K562 (cell line): Measurements from ENCODE around the gene SLC22A23. TPM values are rescaled to one million over a fixed set of nuclear protein-coding genes. Genes with fewer than 3 reads are reported as not detected.

Experiments
- ETS1 ChIP-seq: conservative IDR thresholded peaks from 2 replicates; pipeline ENCODE4 v1.6.1; 2011; ENCODE audit warnings: low read depth, mild to moderate bottlenecking, low read length; ENCODE audit not compliant: control insufficient read depth
- HLTF ChIP-seq: fragments of 450-650 bp; IDR thresholded peaks from 2 replicates; pipeline ENCODE4 v1.6.1; 2016
- KAT2B ChIP-seq: IDR thresholded peaks from one replicate; pipeline ENCODE4 v1.6.1; 2012; ENCODE audit warnings: low read depth, mild to moderate bottlenecking, control low read depth, inconsistent platforms, low read length, moderate library complexity
- MCM2 ChIP-seq: fragments of 450-650 bp; IDR thresholded peaks from 2 replicates; pipeline ENCODE4 v1.6.1; 2017; ENCODE audit warnings: low read depth, mild to moderate bottlenecking
- RBM39 ChIP-seq: fragments of 200-400 bp; formaldehyde crosslinking; optimal IDR thresholded peaks from 2 replicates; pipeline ENCODE3; 2018; ENCODE audit warnings: low read depth, low read length
- RFX5 ChIP-seq: IDR thresholded peaks from 2 replicates; pipeline ENCODE4 v1.6.1; 2011; ENCODE audit warnings: low read depth, mild to moderate bottlenecking, improper control_type of control experiment, low read length
- SRF ChIP-seq, 2 experiments: fragments of 250-450, 450-650 bp in 1 of 2; sonication (Bioruptor Pico) in 1 of 2; sonication (generic) in 1 of 2; formaldehyde crosslinking; IDR thresholded peaks; 2 replicates each; pipeline versions ENCODE4 v1.5.0 to v1.5.1; 2020 to 2022; ENCODE audit warnings: mild to moderate bottlenecking in 1 of 2, missing genetic modification reagents in 1 of 2
- ZBED1 ChIP-seq: IDR thresholded peaks from 2 replicates; pipeline ENCODE4 v1.6.1; 2014
- ZNF143 ChIP-seq: sonication (generic); formaldehyde crosslinking; IDR thresholded peaks from 2 replicates; pipeline ENCODE4 v1.9.0; 2022; ENCODE audit warnings: mild to moderate bottlenecking, missing genetic modification reagents
- ZNF217 ChIP-seq: sonication (generic); formaldehyde crosslinking; IDR thresholded peaks from 2 replicates; pipeline ENCODE4 v1.8.0; 2022; ENCODE audit warnings: mild to moderate bottlenecking, missing genetic modification reagents
- ZNF609 ChIP-seq: sonication (generic); formaldehyde crosslinking; IDR thresholded peaks from 2 replicates; pipeline ENCODE4 v1.8.1; 2023; ENCODE audit warnings: missing genetic modification reagents, mild to moderate bottlenecking, borderline replicate concordance
- polyA plus RNA-seq, 8 experiments: library from polyadenylated mRNA; depleted of rRNA in 4 of 8; stranded (reverse) in 5 of 8; unstranded in 3 of 8; fragments of >200 nt; fragmentation: Nextera tagmentation in 2 of 8; fragmentation: Illumina TruSeq in 1 of 8; extraction: Ambion mirVana in 2 of 8; extraction: Trizol in 1 of 8; gene quantifications; 2 replicates each; pipeline versions ENCODE4 v1.2.1 to v1.2.3, GENCODE V29; 2011 to 2014; ENCODE audit warnings: inconsistent platforms in 1 of 8, missing spikeins in 1 of 8
- total RNA-seq, 7 experiments: library from RNA; depleted of rRNA in 6 of 7; stranded (reverse); fragments of >200 nt in 6 of 7; fragmentation: Illumina TruSeq in 2 of 7; extraction: Trizol in 2 of 7; gene quantifications; 2 replicates each; pipeline versions ENCODE4 v1.2.1 to v1.2.3, GENCODE V29; 2011 to 2021; ENCODE audit warnings: low replicate concordance in 1 of 7
- TF ChIP-seq, protein P1 (sequence below): fragments of 150-350 bp; conservative IDR thresholded peaks from 2 replicates; pipeline ENCODE4 v1.6.1; 2014; ENCODE audit warnings: low read length
- TF ChIP-seq, protein P2 (sequence below): fragments of 250-450 bp; sonication (Bioruptor Pico); IDR thresholded peaks from 2 replicates; pipeline ENCODE4 v1.4.0; 2020; ENCODE audit warnings: borderline replicate concordance
- TF ChIP-seq, protein P3 (sequence below): fragments of 250-450 bp; sonication (Bioruptor Pico); IDR thresholded peaks from 2 replicates; pipeline ENCODE4 v1.8.0; 2022; ENCODE audit warnings: moderate library complexity, mild to moderate bottlenecking, inconsistent platforms

SLC22A23 gene
- total and polyA plus RNA-seq, 9 of the 15 experiments (the other 6 are each of a cell fraction or from before 2014, with no cell fraction given): 0.30 to 8.7 (median 2.5) TPM

DNA sequence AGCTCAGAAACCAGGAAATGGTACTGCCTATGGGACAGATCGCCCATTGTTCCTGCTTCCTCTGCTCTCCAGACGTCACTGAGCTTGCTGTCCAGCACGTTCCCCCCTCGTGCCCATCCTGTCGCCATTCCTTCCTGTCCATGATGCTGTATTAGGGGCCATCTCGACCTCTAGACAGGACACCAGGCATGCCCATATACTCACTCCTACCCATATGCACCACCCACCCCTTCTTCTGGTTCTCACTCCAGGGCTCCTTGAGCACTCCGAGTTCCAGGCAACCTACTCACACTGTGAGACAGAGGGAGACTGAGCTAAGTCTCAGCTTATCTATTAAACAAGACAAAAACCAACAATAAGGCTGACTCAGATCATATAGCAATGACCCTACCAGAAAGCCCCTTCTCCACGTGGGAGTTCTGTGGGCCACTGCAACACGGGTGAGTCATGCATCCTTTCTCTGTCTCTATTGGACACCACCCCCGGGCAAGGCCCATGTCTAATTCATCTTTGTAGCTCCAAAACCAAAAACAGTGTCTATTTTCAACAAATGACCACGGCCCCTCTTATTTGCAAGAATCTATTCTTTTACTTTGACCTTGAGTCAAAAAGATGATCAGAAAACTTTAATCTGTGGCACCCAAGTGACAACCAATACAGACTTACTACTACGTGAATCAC, 132.4 kb downstream of the SLC22A23 start (continued):
- TF ChIP-seq, protein P1, sequence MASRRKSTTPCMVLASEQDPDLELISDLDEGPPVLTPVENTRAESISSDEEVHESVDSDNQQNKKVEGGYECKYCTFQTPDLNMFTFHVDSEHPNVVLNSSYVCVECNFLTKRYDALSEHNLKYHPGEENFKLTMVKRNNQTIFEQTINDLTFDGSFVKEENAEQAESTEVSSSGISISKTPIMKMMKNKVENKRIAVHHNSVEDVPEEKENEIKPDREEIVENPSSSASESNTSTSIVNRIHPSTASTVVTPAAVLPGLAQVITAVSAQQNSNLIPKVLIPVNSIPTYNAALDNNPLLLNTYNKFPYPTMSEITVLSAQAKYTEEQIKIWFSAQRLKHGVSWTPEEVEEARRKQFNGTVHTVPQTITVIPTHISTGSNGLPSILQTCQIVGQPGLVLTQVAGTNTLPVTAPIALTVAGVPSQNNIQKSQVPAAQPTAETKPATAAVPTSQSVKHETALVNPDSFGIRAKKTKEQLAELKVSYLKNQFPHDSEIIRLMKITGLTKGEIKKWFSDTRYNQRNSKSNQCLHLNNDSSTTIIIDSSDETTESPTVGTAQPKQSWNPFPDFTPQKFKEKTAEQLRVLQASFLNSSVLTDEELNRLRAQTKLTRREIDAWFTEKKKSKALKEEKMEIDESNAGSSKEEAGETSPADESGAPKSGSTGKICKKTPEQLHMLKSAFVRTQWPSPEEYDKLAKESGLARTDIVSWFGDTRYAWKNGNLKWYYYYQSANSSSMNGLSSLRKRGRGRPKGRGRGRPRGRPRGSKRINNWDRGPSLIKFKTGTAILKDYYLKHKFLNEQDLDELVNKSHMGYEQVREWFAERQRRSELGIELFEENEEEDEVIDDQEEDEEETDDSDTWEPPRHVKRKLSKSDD: no peak
- no peak for TF ChIP-seq HLTF
- TF ChIP-seq, protein P2, sequence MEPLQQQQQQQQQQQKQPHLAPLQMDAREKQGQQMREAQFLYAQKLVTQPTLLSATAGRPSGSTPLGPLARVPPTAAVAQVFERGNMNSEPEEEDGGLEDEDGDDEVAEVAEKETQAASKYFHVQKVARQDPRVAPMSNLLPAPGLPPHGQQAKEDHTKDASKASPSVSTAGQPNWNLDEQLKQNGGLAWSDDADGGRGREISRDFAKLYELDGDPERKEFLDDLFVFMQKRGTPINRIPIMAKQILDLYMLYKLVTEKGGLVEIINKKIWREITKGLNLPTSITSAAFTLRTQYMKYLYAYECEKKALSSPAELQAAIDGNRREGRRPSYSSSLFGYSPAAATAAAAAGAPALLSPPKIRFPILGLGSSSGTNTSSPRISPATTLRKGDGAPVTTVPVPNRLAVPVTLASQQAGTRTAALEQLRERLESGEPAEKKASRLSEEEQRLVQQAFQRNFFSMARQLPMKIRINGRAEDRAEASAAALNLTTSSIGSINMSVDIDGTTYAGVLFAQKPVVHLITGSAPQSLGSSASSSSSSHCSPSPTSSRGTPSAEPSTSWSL (CRISPR knock-in tag): no peak
- no peak for TF ChIP-seq RFX5
- TF ChIP-seq ZBED1: no peak
- TF ChIP-seq ZNF609 (CRISPR knock-in tag): no peak
- TF ChIP-seq, protein P3, sequence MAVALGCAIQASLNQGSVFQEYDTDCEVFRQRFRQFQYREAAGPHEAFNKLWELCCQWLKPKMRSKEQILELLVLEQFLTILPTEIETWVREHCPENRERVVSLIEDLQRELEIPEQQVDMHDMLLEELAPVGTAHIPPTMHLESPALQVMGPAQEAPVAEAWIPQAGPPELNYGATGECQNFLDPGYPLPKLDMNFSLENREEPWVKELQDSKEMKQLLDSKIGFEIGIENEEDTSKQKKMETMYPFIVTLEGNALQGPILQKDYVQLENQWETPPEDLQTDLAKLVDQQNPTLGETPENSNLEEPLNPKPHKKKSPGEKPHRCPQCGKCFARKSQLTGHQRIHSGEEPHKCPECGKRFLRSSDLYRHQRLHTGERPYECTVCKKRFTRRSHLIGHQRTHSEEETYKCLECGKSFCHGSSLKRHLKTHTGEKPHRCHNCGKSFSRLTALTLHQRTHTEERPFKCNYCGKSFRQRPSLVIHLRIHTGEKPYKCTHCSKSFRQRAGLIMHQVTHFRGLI (CRISPR knock-in tag): no peak
- no peak for TF ChIP-seq MCM2
- TF ChIP-seq RBM39: no peak
- TF ChIP-seq ETS1: no peak
- no peak; a peak in 1 of 4 replicates for TF ChIP-seq SRF (CRISPR knock-in tag; IDR thresholded peaks at IDR 0.05)
- no peak for TF ChIP-seq ZNF143 (CRISPR knock-in tag)
- peak; percentile 17 for TF ChIP-seq KAT2B
- no peak for TF ChIP-seq ZNF217 (CRISPR knock-in tag)
